ENCODE data around the gene CHRM2. TPM values are rescaled to one million over a fixed set of nuclear protein-coding genes. Genes with fewer than 3 reads are reported as not detected.

The CHRM2 gene
- total and polyA plus RNA-seq, 2 donors (not counting 1 experiment from before 2014, with no cell fraction given), result 7.9 to 47.1 TPM

DNA sequence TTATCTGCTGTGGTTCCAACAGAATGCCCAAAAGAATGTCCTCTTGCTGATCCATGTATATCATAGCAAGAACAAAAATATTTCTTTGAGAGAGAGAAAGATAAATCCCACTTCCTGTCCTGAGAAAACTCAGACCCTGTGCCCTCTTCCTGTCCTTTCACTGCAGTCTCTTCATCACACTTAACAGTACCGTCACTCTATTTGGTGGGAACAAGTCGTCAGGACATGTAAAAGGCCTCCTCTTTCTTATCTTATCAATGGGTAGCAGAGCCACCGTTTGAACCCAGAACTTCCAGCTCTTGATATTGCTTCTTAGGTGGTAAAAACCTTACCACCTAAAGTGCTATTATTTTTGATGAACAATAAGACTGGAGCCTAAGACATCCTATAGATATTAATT, 43.9 kb downstream of the CHRM2 start:
- H3K9ac ChIP-seq (ENCODE audit: insufficient read depth, low read length), result no peak overlapping the region
- H2AFZ ChIP-seq (ENCODE audit: low read length), result no peak overlapping the region
- DNase-seq (ENCODE audit: low read depth in 2 of 2), result peak in 1 of 2 donors; percentile 13

DNA sequence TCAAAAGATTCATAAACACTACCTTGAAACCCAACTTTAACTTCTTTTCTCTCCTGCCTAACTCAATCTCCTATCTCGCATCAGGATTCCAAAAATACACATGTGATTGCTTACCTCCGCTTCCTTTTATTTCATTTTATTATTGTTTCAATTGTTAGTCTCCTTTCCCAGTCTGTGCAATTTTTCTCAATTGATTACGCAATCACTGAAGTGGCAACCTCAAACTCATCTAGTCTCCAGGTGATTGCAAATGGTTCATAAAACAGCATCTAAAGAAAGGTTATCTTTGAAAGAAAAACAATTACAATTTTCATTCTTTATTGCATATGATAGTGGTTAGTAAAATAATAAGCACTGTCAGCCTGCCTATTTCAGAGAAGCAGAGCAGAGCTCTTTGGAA, 45.6 kb downstream of the CHRM2 start:
- H2AFZ ChIP-seq (ENCODE audit: low read length), result no peak overlapping the region
- H3K27me3 ChIP-seq (ENCODE audit: control insufficient read depth, insufficient read depth, low read length), result no peaks in the 10 kb centered on the region
- H3K9ac ChIP-seq (ENCODE audit: insufficient read depth, low read length), result no peak overlapping the region
- no peak overlapping the region for H3K4me3 ChIP-seq (replicated peaks in 1 of 4; ENCODE audit: control extremely low read depth in 1 of 4, insufficient read depth in 1 of 4, low read depth in 3 of 4, low read length in 4 of 4)
- no peak for DNase-seq (ENCODE audit: low read depth in 2 of 2)
- H3K27ac ChIP-seq (ENCODE audit: insufficient read depth, low read length), result no peak overlapping the region
- no peaks in the 10 kb centered on the region for H3K79me2 ChIP-seq (ENCODE audit: control insufficient read depth, insufficient read depth, low read length)
- no peaks in the 10 kb centered on the region for H3K9me3 ChIP-seq (ENCODE audit: control insufficient read depth, insufficient read depth, low read depth, low read length)
- TF ChIP-seq, protein P1, sequence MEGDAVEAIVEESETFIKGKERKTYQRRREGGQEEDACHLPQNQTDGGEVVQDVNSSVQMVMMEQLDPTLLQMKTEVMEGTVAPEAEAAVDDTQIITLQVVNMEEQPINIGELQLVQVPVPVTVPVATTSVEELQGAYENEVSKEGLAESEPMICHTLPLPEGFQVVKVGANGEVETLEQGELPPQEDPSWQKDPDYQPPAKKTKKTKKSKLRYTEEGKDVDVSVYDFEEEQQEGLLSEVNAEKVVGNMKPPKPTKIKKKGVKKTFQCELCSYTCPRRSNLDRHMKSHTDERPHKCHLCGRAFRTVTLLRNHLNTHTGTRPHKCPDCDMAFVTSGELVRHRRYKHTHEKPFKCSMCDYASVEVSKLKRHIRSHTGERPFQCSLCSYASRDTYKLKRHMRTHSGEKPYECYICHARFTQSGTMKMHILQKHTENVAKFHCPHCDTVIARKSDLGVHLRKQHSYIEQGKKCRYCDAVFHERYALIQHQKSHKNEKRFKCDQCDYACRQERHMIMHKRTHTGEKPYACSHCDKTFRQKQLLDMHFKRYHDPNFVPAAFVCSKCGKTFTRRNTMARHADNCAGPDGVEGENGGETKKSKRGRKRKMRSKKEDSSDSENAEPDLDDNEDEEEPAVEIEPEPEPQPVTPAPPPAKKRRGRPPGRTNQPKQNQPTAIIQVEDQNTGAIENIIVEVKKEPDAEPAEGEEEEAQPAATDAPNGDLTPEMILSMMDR (conservative IDR thresholded peaks at IDR 0.05 in 1 of 2, IDR thresholded peaks at IDR 0.05 in 1 of 2; ENCODE audit: low read depth in 1 of 2, low read length in 2 of 2), result no peak
- TF ChIP-seq EZH2 (IDR thresholded peaks at IDR 0.05; ENCODE audit: low read length, missing control alignments), result no peak
- H3K4me1 ChIP-seq (ENCODE audit: control insufficient read depth, extremely low read depth, insufficient read depth, low read length), result no peaks in the 10 kb centered on the region
- no peaks in the 10 kb centered on the region for H4K20me1 ChIP-seq (ENCODE audit: control insufficient read depth, extremely low read depth, insufficient read depth, low read length)
- H3K36me3 ChIP-seq (ENCODE audit: control insufficient read depth, insufficient read depth, low read length), result no peaks in the 10 kb centered on the region
- H3K4me2 ChIP-seq (ENCODE audit: extremely low read depth, insufficient read depth, low read length), result no peak overlapping the region

More for the DNA sequence above, 43.9 kb downstream of the CHRM2 start:
- H3K79me2 ChIP-seq (ENCODE audit: control insufficient read depth, insufficient read depth, low read length), result no peaks in the 10 kb centered on the region
- H3K27ac ChIP-seq (ENCODE audit: insufficient read depth, low read length), result no peak overlapping the region
- no peaks in the 10 kb centered on the region for H4K20me1 ChIP-seq (ENCODE audit: control insufficient read depth, extremely low read depth, insufficient read depth, low read length)
- no peaks in the 10 kb centered on the region for H3K4me1 ChIP-seq (ENCODE audit: control insufficient read depth, extremely low read depth, insufficient read depth, low read length)
- no peak overlapping the region for H3K4me2 ChIP-seq (ENCODE audit: extremely low read depth, insufficient read depth, low read length)
- TF ChIP-seq EZH2 (IDR thresholded peaks at IDR 0.05; ENCODE audit: low read length, missing control alignments), result no peak
- TF ChIP-seq, protein P1 (conservative IDR thresholded peaks at IDR 0.05 in 1 of 2, IDR thresholded peaks at IDR 0.05 in 1 of 2; ENCODE audit: low read depth in 1 of 2, low read length in 2 of 2), result no peak
- no peak overlapping the region for H3K4me3 ChIP-seq (replicated peaks in 1 of 4; ENCODE audit: control extremely low read depth in 1 of 4, insufficient read depth in 1 of 4, low read depth in 3 of 4, low read length in 4 of 4)
- no peaks in the 10 kb centered on the region for H3K27me3 ChIP-seq (ENCODE audit: control insufficient read depth, insufficient read depth, low read length)
- H3K36me3 ChIP-seq (ENCODE audit: control insufficient read depth, insufficient read depth, low read length), result no peaks in the 10 kb centered on the region
- no peaks in the 10 kb centered on the region for H3K9me3 ChIP-seq (ENCODE audit: control insufficient read depth, insufficient read depth, low read depth, low read length)

- TF ChIP-seq EZH2 (IDR thresholded peaks at IDR 0.05; ENCODE audit: low read length, missing control alignments), result no peak
- TF ChIP-seq, protein P1 (conservative IDR thresholded peaks at IDR 0.05 in 1 of 2, IDR thresholded peaks at IDR 0.05 in 1 of 2; ENCODE audit: low read depth in 1 of 2, low read length in 2 of 2), result no peak
- Histone ChIP-seq H3K79me2 (ENCODE audit: control insufficient read depth, insufficient read depth, low read length) (no peaks in the 10 kb centered on the region), H3K4me1 (ENCODE audit: control insufficient read depth, extremely low read depth, insufficient read depth, low read length) (peaks cover 4% of the 10 kb centered on the region), H2AFZ (ENCODE audit: low read length) (no peak overlapping the region), H4K20me1 (ENCODE audit: control insufficient read depth, extremely low read depth, insufficient read depth, low read length) (no peaks in the 10 kb centered on the region), H3K4me2 (ENCODE audit: extremely low read depth, insufficient read depth, low read length) (no peak overlapping the region), H3K27me3 (ENCODE audit: control insufficient read depth, insufficient read depth, low read length) (no peaks in the 10 kb centered on the region), H3K4me3 (replicated peaks in 1 of 4; ENCODE audit: control extremely low read depth in 1 of 4, insufficient read depth in 1 of 4, low read depth in 3 of 4, low read length in 4 of 4) (no peak overlapping the region), H3K27ac (ENCODE audit: insufficient read depth, low read length) (no peak overlapping the region), H3K36me3 (ENCODE audit: control insufficient read depth, insufficient read depth, low read length) (no peaks in the 10 kb centered on the region), H3K9ac (ENCODE audit: insufficient read depth, low read length) (no peak overlapping the region), H3K9me3 (ENCODE audit: control insufficient read depth, insufficient read depth, low read depth, low read length) (no peaks in the 10 kb centered on the region)
- DNase-seq (ENCODE audit: low read depth in 2 of 2), result peak in 1 of 2 donors; percentile 24
These were observed 51.4 kb downstream of the CHRM2 start for GRCh38 chr7:136919820-136920219.
